HG03103 (cell line): ENCODE results near the gene DOCK2.
A peak's percentile ranks its signal among the peaks of the same experiment; 100 is the strongest.
"Not testable (repeated sequence)": the region's sequence is repeated elsewhere in the genome, so short reads cannot be mapped to it uniquely, and the experiment has no call there.

Experiments
- ATAC-seq: cut with Tn5 transposase; IDR thresholded peaks from one replicate; pipeline ENCODE4 v1.9.1; 2021; ENCODE audit warnings: low read depth; ENCODE audit not compliant: unreplicated experiment

DOCK2 gene

DNA sequence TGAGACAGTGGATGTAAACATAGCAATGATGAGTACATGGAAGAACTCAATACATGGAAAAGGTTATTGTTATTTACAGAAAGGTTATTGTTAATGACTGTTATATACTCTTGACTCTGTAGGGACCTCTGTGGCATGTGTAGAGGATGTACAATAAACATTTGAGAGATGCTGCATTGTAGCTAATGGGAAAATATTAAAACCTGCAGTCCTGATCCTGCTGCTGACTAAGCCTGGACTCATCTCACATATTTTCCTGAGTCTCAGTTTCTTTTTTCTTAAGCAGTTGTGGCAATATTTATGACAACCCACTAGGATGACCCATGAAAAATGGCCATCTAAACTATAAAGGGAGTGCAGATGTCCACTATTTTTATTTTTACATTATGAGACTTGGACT lies 75.4 kb downstream of the DOCK2 start:
- no peak for ATAC-seq

DNA sequence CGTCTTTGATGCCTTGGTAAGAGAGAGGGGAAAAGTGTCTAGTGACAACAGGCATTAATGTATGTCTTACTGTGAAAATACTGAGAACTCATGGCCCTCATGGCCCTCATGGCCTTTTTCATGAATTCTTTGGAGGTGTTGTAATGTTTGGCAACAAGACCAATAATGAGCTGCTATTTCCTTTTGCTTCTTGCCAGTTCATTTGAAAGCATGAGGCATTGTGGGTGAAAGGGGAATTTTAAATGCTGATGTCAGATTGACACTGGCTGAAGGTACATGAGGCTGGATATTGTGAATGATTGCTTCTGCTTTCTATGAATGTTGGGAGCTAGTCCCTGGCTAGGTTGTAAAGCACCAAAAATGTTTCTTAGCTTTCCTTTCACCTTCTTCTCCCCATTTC lies 79.2 kb downstream of the DOCK2 start:
- no peak for ATAC-seq

DNA sequence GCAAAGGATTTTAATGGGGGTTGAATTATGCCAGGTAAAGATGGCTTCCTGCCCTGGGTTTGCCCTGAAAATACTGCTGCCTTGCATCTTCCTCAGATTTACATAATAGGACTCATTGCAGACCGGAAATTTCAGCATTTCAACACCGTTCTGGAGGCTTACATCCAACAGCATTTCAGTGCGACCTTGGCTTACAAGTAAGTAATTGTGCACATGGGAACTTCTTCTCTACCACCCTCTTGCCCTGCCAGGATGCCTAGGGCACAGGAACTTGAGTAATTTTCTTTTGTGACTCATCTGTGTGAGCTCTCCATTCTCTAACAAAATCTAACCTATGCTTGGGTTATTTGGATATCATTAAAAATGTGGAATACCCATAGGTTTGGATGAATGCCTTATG lies 80.2 kb downstream of the DOCK2 start:
- no peak for ATAC-seq

DNA sequence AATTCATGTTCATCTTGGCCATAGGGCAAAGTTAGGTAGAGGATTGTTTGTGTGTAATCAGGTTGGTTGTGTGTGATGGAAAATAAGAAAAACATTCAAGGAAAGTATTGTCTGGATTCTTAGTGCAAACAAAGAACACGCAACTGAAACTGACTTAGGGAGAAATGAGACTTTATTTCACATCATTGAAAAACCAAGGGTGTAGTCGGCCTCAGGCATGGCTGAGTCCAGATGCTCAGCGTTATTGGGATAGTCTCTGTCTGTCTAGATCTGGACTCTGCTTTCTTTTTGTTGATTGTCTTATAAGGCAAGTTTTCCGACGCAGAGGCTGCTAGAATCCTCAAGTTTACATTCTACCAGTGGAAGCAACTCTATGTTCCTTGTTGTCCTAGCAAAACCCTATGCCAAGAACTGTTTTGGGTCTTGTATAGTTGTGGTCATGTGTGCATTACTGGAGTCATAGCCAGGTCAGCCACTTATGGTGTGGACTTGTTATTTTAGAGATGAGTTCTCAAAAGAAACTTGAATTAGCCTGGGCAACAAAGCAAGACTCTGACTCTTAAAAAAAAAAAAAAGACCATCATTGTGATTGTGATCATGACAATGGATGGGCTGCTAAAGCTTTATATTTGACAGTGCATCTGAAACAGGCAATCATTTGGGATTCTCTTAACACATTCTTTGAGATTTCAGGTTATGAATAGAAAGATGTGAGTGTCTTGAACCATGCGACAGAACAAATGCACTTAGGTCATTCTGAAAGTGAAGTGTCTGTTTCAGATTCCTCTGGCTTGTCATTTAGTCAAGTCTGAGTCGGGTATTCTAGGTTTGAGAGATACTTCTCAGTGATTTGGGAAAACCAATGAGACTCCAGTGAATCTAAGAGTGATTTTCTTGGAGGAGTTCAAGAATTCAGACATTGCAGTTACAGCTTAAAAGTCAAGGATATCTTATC lies 82.6 kb downstream of the DOCK2 start:
- peak; percentile 63 for ATAC-seq

DNA sequence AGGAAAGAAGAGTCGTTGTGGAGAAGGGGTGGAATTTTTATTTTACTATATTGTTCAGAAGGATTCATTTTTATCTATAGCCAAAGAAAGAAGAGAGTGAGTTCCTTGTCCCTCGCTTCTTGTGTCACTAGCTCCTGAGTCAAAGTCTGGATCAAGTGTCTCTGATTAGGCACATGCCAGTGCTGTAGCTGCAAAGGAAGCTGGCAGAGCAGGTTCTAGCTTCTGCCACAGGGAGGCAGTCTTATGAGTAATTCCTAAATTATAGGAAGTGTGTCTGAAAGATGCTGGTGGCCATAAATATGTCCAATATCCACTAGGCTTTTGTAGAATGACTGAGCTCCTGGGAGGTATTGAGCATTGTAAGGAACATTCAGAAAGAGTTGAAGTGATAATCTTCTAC lies 84.7 kb downstream of the DOCK2 start:
- ATAC-seq = no peak

DNA sequence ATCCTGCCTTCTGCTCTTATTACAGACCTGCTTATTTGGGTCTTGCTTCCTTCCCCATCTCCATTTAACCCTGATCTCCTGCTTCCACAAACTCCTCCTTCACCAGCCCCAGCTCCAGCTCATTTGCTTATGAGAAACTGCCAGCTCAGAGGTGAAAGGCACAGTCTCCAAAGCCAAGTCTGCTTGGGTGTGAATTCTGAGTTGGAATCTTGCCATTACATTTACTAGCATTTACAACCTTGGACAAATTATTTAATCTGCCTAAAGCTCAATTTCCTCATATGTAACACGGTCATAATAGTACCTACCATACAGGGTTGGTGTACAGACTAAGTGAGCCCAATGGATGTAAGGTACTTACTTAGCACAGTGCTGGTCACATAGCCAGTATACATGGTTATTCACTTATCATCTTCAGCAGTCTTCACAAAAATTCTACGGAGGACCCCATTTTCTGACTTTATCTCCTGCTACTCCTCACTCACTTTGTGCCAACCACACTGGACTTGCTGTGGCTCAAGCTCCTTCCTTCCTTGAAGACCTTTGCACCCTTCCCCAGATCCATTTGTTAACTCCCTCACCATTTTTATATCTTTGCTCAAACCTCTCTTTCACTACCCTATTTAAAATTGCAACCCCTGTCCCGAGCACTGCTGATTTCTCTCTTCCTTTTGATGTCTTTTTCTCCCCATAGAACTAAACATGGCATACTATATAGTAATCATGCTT lies 86.2 kb downstream of the DOCK2 start:
- no peak for ATAC-seq

DNA sequence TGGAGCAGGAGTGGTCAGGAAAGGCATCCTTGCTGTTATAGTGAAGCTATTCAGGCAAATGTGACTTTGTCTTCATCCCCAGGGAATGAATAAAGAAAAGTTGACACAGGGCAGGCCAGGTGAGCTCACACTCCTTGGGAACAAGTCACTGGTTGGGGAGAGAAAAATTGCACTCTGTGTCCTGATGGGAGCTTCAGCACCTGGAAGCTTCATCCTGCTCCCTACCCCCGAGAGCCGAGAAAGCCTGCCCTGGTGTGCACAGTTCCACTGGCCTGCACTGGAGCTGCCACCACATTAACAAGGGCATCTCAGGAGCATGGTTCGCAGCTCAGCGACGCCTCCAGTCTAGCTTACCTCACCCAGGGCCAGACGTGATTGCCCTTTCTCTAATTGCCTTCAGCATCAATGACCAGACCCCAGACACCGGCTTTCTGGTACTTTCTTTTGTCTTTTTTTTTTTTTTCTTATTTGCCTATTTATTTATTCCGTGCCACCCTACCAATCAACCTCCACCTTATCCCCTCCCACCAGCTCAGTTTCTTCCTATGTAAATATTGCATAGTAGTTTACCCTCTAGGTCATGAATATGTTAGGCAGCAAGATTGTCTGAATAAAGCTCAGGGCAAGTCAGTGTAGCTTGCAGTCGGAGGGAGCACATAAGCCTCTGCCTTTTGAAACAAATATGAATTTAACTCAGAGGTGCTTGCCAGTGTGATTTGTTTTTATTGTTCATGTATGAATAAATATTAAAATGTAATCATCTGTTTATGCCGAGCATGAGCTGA lies 87.4 kb downstream of the DOCK2 start:
- ATAC-seq = no peak

DNA sequence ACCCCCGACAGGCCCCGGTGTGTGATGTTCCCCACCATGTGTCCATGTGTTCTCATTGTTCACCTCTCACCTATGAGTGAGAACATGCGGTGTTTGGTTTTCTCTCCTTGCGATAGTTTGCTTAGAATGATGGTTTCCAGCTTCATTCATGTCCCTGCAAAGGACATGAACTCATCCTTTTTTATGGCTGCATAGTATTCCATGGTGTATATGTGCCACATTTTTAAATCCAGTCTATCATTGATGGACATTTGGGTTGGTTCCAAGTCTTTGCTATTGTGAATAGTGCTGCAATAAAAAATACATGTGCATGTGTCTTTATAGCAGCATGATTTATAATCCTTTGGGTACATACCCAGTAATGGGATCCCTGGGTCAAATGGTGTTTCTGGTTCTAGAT lies 88.6 kb downstream of the DOCK2 start:
- not testable (repeated sequence) for ATAC-seq

DNA sequence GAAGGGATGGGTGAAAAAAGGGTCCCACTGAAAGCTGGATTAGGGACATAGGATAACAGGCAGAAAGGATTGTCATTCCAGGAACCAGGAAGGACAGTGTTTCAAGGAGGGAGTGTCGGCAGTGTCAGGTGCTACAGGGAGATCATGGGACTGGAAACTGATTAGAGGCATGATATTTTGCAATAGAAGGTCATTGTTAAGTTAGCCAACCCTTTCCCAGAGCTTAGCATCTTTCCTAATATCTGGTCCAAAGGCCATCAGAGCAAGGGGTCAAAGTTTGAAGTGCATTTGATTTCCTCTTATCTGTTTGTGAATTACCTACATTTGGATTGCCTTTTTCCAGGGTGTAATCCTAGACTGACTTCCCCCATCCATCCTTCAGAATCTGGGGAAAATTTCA lies 91.3 kb downstream of the DOCK2 start:
- no peak for ATAC-seq

DNA sequence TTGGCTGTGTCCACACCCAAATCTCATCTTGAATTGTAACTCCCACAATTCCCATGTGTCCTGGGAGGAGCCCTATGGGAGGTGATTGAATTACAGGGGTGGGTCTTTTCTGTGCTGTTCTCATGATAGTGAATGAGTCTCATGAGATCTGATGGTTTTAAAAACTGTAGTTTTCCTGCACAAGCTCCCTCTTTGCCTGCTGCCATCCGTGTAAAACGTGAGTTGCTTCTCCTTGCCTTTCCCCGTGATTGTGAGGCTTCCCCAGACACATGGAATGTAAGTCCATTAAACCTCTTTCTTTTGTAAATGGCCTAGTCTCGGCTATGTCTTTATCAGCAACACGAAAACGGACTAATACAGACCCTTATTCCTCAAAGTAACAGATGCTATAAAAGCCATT lies 94.1 kb downstream of the DOCK2 start:
- ATAC-seq = no peak

DNA sequence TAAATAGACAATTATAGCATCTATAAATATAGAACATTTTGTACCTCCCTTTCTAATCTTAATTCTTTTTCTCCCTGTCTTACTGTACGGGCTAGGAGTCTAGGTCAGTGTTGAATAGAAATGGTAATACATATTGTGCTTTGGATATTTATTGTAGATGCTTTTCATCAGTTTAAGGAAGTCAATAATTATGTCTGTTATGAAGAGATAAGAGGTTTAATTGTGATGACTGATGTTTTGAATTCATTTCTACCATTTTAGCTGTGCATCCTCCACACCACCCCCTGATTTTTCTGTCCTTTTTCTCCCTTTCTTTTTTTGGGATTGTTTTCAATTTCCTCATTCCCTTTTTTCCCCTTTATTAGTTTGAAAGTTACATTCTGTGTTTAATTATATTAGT lies 95.8 kb downstream of the DOCK2 start:
- ATAC-seq = no peak

DNA sequence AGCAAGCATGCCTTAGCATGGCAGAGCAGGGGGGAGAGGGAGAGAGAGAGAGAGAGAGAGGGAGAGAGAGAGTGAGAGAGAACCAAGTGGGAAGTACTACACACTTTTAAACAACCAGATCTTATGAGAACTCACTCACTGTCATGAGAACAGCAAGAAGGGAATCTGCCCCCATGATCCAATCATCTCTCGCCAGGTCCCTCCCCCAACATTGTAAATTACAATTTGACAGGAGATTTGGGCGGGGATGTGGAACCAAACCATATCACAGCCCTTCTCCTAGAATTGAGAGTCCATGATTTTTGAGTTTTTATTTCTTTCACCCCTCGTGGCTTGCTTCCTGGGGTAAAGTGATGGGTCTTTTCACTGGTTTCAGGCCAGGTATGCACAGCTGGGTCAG lies 98.8 kb downstream of the DOCK2 start:
- no peak for ATAC-seq

DNA sequence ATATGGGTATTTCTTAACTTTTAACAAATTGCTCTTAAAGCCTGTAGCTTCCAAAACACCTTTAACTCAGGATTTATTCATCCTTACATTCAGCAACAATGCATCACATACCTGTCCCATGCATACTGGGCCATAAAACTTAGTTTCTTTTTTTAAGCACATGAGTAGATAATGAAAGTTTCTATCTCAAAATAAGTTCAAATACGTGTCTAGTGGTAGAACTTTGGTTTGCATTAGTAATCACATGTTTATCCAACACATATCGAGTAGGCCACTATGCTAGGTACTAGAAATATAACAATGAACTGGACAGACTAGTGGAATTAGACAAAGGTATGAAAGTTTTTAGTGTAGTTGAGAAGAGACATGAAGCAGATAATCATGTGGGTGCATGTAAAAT lies 99.6 kb downstream of the DOCK2 start:
- no peak for ATAC-seq

DNA sequence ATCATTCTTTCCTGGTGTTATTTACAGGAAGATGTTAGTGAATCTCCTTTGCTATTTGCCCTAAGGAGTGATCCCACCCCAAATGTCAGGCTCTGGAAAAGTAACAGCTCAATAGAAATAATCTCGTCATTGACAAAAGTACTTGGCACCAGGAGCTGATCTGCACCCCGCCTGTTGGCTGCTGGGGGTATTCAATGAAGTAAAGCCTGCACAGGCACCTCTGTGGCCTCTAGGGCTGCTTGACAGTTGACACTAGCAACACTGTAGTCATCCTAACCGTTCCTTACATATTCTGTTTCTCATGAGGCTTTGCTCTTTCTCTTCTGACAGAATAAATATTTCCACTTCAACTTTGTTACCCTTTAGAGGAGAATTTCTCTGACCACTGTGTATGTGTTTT lies 103.4 kb downstream of the DOCK2 start:
- no peak for ATAC-seq

DNA sequence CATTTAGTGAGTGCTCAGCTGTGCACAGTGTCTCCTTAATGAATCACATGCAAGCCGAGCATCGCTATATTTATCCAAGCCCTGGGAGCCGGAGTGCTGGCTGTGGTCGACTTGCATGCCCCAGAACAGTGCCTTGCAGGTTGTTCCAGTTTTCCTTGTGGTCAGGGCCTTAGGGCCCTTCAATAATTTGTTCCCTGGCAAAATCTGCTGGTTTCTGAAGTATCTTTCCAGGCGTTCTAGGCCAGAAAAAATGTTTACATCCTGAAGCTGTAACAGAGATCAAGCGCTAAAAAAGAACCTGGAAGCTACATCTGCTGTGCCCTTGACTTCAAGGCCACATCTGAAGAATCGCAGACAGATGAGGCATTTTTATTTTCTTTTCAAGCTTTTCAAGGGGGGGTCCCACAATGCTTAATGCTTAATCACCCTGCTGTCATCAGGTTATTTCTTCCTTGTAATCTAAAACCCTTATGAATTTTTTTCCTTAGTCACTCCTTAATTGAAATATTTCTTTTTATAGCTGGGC lies 105.8 kb downstream of the DOCK2 start:
- ATAC-seq = no peak

DNA sequence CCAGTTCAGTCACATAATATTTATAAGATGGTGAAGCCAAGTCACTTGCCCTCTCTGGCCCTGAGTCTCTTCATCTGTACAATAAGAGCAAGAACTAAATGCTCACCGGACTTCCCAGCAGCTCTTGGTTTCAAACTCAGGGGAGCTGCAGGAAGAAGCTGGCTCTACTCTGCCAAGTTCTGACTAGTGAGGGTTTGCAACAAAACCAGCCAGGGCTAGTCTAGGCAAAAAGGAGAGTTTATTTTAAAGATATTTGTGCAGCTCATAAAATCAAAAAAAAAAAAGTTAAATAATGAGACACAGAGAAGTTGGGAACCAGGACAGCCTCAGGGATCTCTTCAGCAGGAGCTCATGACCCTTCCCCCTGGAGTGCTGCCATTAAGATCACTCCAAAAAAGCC lies 107.3 kb downstream of the DOCK2 start:
- no peak for ATAC-seq

DNA sequence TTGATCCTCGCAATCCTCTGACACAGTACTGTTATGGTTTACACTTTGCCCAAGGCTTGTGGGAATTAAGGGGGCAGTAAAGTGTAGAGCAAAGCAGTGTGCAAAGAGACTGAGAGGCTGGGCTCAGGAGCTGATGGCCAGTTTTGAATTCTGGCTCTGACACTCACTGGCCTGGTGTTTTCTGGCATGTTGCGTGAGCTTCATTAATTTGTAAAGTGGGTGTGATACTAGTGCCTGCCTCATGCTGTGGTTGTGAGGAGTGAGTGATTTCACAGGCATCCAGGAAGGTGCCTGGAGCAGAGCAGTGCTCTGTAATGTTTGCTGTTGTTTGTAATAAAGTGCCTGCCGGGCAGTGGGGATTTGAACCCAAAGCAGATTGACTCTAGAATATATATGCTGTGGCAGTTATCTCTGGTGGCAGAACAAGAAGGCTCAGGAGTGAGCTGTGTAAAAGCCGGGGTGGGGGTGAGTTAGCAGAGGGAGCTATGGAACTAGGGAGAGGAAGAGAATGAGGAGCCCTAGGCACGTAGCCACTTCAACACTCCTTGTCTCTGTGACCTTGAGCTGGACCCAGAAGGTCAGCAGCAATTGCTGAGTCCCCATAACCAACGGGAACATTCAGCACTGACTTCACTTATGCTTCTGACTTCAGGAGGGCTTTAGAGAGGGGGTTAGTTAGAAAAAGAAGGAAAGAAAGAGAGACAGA lies 108.5 kb downstream of the DOCK2 start:
- no peak for ATAC-seq

DNA sequence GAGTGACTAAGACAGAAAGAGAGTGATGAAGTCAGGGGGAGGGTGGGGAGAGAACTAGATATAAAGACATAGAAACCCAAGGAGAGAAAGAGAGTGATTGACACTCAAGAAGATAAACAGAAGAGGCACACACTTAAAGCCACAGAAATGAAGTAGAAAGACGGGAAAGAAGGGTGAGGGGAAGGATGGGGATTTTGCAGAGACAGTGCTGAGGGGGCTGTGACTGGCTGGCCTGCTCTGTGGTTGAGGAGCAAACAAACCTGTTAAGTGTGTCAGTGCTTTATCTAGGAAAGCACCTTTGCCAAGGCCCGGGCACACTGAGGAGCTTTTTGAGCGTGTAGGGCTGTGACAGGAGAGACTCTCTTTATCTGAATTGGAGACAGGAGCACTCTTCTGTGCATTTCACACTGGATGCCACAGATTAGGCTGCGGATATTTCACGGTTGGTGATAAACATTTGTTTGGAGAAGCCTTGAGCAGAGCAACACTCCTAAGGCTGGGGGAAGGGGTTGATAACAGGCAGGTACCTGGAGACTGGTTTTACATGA lies 109.1 kb downstream of the DOCK2 start:
- no peak for ATAC-seq

DNA sequence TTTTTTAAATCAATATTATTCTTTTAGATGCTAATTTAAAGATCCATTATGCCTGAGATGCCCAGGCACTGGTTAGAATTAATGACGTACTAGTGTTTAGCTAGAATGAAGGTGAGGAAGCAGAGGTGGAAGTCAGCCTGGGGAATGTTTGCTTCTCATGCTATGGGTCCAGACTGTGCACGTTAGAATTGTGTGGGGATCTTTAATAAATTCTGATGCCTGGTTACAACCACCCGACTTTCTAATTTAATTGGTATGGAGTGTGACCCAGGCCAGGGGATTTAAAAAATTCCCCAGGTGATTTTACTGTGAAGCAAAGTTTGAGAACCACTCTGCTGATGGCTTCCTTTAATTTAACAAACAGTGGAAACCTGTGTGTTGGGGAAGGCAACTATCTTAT lies 111.1 kb downstream of the DOCK2 start:
- ATAC-seq = no peak

DNA sequence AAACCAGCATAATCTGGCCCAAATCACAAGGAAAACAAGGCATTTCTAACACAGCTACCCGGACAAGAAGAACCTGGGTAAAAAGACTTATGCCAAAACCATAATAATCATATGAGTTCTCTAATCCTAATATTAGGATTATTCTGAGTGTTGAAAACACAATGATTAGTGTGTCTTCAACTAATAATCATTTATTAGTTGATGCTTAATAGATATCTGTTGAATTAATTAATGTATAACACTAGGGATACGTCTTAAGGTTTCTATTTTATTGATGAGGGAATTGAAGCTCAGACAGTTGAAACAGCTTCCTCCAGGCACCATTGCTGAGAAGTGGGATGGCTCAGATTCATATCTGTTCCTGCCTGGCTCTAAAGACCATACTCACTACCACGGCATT lies 112.2 kb downstream of the DOCK2 start:
- no peak for ATAC-seq
